ENCODE measurements around the gene GPATCH3. TPM values are rescaled to one million over a fixed set of nuclear protein-coding genes. Genes with fewer than 3 reads are reported as not detected.
A peak's percentile ranks its signal among the peaks of the same experiment; 100 is the strongest.
"Not testable (repeated sequence)": the region's sequence is repeated elsewhere in the genome, so short reads cannot be mapped to it uniquely, and the experiment has no call there.

The GPATCH3 gene, protein sequence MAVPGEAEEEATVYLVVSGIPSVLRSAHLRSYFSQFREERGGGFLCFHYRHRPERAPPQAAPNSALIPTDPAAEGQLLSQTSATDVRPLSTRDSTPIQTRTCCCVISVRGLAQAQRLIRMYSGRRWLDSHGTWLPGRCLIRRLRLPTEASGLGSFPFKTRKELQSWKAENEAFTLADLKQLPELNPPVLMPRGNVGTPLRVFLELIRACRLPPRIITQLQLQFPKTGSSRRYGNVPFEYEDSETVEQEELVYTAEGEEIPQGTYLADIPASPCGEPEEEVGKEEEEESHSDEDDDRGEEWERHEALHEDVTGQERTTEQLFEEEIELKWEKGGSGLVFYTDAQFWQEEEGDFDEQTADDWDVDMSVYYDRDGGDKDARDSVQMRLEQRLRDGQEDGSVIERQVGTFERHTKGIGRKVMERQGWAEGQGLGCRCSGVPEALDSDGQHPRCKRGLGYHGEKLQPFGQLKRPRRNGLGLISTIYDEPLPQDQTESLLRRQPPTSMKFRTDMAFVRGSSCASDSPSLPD
- 11.8 TPM for total RNA-seq

DNA sequence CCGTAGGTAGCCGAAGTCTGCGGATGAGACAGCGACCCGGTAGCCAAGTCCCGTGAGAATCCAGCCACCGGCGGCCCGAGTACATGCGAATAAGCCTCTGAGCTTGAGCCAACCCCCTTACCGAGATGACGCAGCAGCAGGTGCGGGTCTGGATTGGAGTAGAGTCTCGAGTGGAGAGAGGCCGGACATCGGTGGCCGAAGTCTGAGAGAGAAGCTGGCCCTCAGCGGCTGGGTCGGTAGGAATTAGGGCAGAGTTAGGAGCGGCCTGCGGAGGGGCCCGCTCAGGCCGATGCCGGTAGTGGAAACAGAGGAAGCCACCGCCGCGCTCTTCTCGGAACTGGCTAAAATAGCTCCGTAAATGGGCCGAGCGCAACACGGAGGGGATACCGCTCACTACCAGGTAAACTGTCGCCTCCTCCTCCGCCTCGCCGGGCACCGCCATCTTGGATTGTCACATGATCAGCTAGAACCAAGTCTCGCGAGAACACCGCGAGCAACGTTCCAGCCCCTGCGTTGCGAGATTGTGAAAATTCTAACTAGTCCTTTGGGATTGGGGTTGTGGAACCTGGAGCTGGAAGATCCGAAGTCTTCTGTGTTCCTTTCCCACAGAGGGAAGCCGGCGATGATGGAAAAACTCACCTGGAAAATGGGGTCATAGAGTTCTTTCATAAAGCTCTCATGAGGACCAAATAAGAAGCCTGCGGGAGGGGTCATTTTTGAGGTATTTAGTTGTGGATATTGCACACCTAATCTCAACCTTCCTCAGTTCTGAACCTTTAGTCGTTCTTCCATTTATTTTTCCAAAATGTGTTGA lies at the start of gene GPATCH3:
Gene GPATCH3, minus strand, starts transcription at position 467 of the 814 bp plus-strand sequence. Its CDS starts 25 bp downstream, at position 442.
- no peaks in the 10 kb centered on the region for H3K27me3 ChIP-seq (ENCODE audit: insufficient read depth, low read length)
- no peaks in the 10 kb centered on the region for H3K9me3 ChIP-seq (ENCODE audit: low read depth, low read length)
- H3K4me3 ChIP-seq (ENCODE audit: low read length) = peak within 1 kb of the TSS; percentile 71
- peaks cover 26% of the 10 kb centered on the region for H3K4me1 ChIP-seq (ENCODE audit: insufficient read depth, low read length)

DNA sequence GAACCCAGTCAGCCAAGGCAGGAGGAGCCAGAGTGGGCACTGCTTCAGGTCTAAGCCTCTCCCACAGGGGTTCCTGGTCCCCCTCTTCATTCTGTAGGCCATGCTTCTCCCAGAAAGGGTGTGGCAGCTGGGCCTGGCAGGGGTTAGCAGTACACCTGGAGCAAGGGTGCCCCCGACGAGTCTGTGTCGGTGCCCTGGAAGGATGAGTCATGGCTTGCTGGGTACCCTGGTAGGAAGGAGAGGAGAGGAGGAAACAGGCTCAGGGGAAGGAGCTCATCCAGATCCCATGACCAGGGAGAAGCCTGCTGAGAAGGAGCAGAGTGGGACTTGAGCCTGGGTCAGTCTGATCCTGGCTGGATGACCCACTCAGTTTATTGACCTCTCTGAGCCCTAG lies 49.7 kb upstream of the GPATCH3 start:
- Histone ChIP-seq H3K4me1 (ENCODE audit: insufficient read depth, low read length) (no peaks in the 10 kb centered on the region), H3K9me3 (ENCODE audit: low read depth, low read length) (no peaks in the 10 kb centered on the region)

DNA sequence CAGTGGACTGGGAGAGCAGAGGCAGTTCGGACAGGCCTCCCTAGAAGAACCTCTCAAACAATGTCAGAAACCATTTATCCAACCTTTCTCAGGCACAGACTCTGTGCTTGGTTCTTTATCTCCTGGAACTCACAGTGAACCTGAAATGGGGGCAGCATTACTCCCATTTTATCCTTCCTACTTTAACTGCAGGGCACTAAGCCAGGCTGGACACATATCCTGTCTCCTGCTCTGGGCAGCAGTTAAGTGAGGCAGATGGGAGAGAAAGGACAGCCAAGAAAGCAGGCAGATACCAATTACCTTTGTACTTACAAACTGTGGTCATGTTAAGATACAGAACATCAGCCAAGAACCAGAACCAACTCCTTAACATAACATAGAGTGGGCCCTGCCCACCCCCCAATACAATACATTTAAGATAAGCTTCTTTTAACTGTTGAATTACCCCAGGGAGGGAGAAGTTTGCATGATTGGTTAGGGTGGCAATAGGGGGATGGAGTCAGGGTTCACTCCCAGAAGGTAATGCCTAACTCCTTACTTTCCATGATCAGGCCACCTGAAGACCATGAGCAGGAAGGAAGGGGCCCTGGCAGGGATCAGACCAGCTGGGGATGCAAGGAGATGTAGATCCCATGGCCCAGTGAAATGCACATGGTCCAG lies 49.1 kb upstream of the GPATCH3 start:
- no peak overlapping the region for H3K4me3 ChIP-seq (ENCODE audit: low read length)
- H3K9me3 ChIP-seq (ENCODE audit: low read depth, low read length) = no peaks in the 10 kb centered on the region
- no peaks in the 10 kb centered on the region for H3K4me1 ChIP-seq (ENCODE audit: insufficient read depth, low read length)
- H3K27me3 ChIP-seq (ENCODE audit: insufficient read depth, low read length) = no peaks in the 10 kb centered on the region

More for the DNA sequence above, 49.7 kb upstream of the GPATCH3 start:
- Histone ChIP-seq H3K27me3 (ENCODE audit: insufficient read depth, low read length) (no peaks in the 10 kb centered on the region), H3K4me3 (ENCODE audit: low read length) (no peak overlapping the region)

DNA sequence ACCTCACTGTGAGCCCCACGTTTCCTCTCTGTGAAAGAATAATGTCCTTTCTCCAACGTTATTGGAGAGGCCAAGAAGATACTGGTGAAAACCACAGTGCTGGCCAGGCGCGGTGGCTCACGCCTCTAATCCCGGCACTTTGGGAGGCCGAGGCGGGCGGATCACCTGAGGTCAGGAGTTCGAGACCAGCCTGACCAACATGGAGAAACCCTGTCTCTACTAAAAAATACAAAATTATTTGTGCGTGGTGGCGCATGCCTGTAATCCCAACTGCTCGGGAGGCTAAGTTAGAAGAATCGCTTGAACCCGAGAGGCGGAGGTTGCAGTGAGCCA lies 48.4 kb upstream of the GPATCH3 start:
- H3K27me3 ChIP-seq (ENCODE audit: insufficient read depth, low read length) = not testable (repeated sequence)

DNA sequence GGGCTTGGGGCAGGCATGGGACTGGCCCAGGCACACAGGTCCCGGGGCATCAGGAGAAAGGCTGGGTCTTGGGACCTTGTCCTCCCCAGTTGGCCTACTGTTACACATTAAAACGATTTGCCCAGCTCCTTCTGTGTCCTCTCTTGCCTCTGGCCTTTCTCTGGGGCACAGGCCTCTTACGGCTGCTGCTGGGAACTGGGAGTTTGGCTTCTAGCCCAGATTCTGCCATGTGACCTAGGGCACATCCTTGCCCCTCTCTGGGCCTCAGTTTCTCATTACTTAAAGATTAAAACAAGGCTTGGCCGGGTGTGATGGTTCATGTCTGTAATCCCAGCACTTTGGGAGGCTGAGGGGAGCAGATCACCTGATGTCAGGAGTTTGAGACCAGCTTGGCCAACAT lies 46.0 kb upstream of the GPATCH3 start:
- Histone ChIP-seq H3K4me1 (ENCODE audit: insufficient read depth, low read length) (no peaks in the 10 kb centered on the region), H3K9me3 (ENCODE audit: low read depth, low read length) (no peaks in the 10 kb centered on the region), H3K4me3 (ENCODE audit: low read length) (no peak overlapping the region), H3K27me3 (ENCODE audit: insufficient read depth, low read length) (no peaks in the 10 kb centered on the region)

More for the DNA sequence above, 48.4 kb upstream of the GPATCH3 start:
- H3K4me3 ChIP-seq (ENCODE audit: low read length); H3K9me3 ChIP-seq (ENCODE audit: low read depth, low read length); H3K4me1 ChIP-seq (ENCODE audit: insufficient read depth, low read length): not testable (repeated sequence)

DNA sequence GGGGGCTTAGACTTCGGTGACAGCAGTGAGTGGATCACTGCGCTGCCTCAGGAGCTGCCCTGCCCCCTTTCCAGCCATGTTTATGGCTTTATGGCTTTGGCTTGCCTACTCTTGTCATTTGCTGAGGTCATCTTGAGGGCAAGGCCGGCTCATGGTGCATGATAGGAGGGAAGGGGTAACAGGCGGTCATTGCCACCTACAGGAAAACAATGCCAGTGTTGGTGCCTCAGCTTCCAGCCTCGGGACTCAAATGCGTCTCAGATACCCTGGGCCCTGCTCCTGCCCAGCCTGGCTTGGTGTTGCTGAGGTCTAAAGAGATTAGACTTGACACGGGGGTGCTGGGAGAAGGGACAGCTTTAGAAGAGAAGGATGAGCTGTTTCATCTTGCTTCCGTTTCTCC lies 45.5 kb upstream of the GPATCH3 start:
- Histone ChIP-seq H3K9me3 (ENCODE audit: low read depth, low read length) (no peaks in the 10 kb centered on the region), H3K27me3 (ENCODE audit: insufficient read depth, low read length) (no peaks in the 10 kb centered on the region), H3K4me3 (ENCODE audit: low read length) (no peak overlapping the region), H3K4me1 (ENCODE audit: insufficient read depth, low read length) (no peaks in the 10 kb centered on the region)

DNA sequence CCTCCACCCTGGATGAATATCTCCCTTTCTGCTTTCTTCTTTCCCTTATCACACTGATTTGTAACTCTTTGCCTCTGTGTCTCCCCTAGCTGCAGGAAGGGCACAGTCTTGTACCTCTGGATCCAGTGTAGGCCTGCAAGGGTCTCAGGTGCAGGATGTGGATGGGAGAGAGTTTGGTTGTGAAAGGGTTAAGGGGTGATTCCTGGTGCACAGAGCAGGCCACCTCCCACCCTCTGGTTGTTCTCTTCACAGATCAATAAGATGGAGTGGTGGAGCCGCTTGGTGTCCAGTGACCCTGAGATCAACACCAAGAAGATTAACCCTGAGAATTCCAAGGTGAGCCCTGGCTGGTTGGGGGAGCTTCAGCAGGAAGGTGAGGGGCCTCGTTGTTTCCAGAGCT lies 44.9 kb upstream of the GPATCH3 start:
- H3K27me3 ChIP-seq (ENCODE audit: insufficient read depth, low read length) = no peaks in the 10 kb centered on the region

DNA sequence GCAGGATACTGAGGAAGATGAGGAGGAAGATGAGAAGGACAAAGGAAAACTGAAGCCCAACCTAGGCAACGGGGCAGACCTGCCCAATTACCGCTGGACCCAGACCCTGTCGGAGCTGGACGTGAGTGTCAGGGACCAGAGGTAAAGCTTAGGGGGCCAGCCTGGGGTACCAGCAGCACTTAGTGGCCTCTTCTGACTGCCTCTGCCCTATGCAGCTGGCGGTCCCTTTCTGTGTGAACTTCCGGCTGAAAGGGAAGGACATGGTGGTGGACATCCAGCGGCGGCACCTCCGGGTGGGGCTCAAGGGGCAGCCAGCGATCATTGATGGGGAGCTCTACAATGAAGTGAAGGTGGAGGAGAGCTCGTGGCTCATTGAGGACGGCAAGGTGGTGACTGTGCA lies 42.4 kb upstream of the GPATCH3 start:
- H3K4me1 ChIP-seq (ENCODE audit: insufficient read depth, low read length) = no peaks in the 10 kb centered on the region
- no peaks in the 10 kb centered on the region for H3K9me3 ChIP-seq (ENCODE audit: low read depth, low read length)
- no peak overlapping the region for H3K4me3 ChIP-seq (ENCODE audit: low read length)
- no peaks in the 10 kb centered on the region for H3K27me3 ChIP-seq (ENCODE audit: insufficient read depth, low read length)

More for the DNA sequence above, 44.9 kb upstream of the GPATCH3 start:
- no peak overlapping the region for H3K4me3 ChIP-seq (ENCODE audit: low read length)
- no peaks in the 10 kb centered on the region for H3K4me1 ChIP-seq (ENCODE audit: insufficient read depth, low read length)
- no peaks in the 10 kb centered on the region for H3K9me3 ChIP-seq (ENCODE audit: low read depth, low read length)

DNA sequence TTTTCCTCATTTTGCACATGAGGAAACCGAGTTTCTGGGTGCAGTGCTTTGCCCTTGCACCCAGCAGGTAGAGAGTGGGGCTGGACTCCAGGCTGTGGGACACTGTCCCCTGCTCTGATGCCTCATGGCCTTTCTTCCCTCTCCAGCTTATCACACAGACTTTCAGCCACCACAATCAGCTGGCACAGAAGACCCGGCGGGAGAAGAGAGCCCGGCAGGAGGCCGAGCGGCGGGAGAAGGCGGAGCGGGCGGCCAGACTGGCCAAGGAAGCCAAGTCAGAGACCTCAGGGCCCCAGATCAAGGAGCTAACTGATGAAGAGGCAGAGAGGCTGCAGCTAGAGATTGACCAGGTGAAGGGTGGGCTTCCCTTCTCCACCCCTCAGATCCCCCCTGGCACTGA lies 41.0 kb upstream of the GPATCH3 start:
- no peaks in the 10 kb centered on the region for H3K27me3 ChIP-seq (ENCODE audit: insufficient read depth, low read length)
- H3K9me3 ChIP-seq (ENCODE audit: low read depth, low read length) = no peaks in the 10 kb centered on the region
- no peak overlapping the region for H3K4me3 ChIP-seq (ENCODE audit: low read length)
- no peaks in the 10 kb centered on the region for H3K4me1 ChIP-seq (ENCODE audit: insufficient read depth, low read length)

DNA sequence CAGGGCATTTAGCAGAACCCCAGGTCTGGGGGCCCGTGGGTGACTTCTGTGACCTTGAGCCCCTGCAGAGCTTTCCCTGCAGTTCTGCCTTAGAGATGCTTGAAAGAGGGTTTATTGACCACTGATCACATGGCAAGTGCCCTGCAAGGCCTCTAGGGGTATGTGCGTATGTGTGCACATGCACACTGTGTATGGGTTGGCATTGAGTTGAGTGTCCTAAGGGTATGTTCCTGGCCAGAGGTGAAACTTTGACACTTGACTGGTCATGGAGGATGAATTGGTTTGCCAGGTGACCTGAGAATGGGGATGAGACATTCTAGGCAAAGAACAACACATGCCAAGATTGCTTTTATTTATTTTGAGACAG lies 38.4 kb upstream of the GPATCH3 start:
- no peaks in the 10 kb centered on the region for H3K9me3 ChIP-seq (ENCODE audit: low read depth, low read length)
- H3K27me3 ChIP-seq (ENCODE audit: insufficient read depth, low read length) = no peaks in the 10 kb centered on the region
- H3K4me3 ChIP-seq (ENCODE audit: low read length) = no peak overlapping the region
- H3K4me1 ChIP-seq (ENCODE audit: insufficient read depth, low read length) = no peaks in the 10 kb centered on the region

DNA sequence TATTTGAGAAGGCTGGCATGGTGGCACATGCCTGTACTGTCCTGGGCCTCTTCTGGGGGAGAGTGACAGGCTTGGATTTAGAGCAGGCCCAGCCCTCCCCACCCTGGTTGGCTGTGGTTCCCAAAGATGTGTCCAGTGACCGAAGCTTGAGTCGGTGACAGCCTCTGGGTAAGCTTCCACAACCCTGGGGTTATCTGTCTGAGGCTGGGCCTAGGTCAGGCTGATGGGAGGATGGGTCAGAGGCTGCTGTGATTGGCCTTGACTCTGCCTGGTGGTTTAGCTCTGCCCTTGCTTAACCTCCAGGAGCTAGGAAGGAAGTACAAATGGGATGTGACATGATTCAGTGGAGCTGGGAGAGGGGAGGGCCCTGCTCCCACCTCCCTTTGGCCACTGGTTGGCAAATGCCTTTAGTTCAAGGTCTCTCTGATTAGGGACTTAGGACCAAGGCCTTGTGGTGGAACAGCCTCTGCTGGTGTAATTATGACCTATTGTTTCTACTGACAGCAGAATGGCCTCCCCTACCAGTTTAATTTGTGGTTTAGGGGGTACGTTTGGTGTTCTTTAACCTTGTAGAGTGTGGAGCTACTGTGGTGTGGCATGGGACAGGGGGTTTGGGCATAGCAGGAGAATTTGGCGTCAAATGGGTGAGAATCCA lies 37.9 kb upstream of the GPATCH3 start:
- no peak overlapping the region for H3K4me3 ChIP-seq (ENCODE audit: low read length)
- no peaks in the 10 kb centered on the region for H3K9me3 ChIP-seq (ENCODE audit: low read depth, low read length)
- no peaks in the 10 kb centered on the region for H3K4me1 ChIP-seq (ENCODE audit: insufficient read depth, low read length)
- no peaks in the 10 kb centered on the region for H3K27me3 ChIP-seq (ENCODE audit: insufficient read depth, low read length)

DNA sequence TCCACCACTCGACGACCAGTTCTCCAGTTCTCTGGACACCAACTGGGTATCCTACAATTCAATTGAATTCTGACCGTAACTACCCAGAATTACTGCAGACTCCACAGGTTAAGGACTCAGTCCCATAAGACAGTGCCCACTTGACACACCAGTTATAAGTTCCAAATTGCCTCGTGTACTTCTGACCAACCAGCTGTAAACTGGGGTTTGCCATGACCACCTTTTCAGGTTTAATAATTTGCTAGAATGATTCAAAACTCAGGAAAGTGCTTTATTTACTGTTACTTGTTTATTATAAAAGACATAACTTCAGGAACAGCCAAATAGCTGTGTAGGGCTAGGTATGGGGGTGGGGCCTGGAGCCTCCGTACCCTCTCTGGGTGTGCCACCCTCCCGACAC lies 36.6 kb upstream of the GPATCH3 start:
- peaks cover 11% of the 10 kb centered on the region for H3K4me1 ChIP-seq (ENCODE audit: insufficient read depth, low read length)
- H3K9me3 ChIP-seq (ENCODE audit: low read depth, low read length) = no peaks in the 10 kb centered on the region
- no peak overlapping the region for H3K4me3 ChIP-seq (ENCODE audit: low read length)
- H3K27me3 ChIP-seq (ENCODE audit: insufficient read depth, low read length) = no peaks in the 10 kb centered on the region

DNA sequence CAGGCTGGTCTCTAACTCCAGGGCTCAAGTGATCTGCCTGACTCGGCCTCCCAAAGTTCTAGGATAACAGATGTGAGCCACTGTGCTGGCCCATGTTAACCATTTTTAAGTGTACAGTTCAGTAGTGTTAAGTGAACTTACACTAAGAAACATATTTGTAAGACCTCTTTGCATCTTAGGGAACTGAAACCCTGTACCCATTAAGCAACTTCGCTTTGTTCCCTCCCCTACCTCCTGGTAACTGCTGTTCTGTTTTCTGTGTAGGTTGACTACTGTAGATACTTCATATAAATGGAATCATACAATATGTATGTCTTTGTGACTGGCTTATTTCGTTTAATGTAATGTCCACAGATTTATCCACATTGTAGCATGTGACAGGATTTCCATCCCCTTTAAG lies 32.3 kb upstream of the GPATCH3 start:
- Histone ChIP-seq H3K9me3 (ENCODE audit: low read depth, low read length) (no peaks in the 10 kb centered on the region), H3K4me3 (ENCODE audit: low read length) (no peak overlapping the region), H3K4me1 (ENCODE audit: insufficient read depth, low read length) (peaks cover 11% of the 10 kb centered on the region), H3K27me3 (ENCODE audit: insufficient read depth, low read length) (no peaks in the 10 kb centered on the region)

DNA sequence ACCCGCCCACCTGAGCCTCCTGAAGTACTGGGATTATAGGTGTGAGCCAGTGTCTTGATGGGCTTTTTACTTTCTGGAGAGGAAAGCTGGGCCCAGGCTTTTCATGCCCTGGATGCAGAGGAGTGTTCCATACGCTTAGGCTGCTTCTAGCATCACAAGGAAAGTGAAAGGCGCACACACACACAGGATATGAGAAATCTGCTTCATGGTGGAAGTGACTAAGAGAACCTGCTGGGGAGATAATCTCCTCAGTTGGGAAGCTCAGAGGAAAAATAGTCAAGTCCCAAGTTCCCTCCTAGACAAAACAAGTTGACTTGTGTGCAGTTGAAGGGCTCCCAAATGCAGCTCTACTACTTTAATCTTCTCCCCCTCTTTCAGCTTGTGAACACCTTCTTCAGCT lies 23.4 kb upstream of the GPATCH3 start:
- H3K9me3 ChIP-seq (ENCODE audit: low read depth, low read length) = no peaks in the 10 kb centered on the region
- H3K27me3 ChIP-seq (ENCODE audit: insufficient read depth, low read length) = no peaks in the 10 kb centered on the region

DNA sequence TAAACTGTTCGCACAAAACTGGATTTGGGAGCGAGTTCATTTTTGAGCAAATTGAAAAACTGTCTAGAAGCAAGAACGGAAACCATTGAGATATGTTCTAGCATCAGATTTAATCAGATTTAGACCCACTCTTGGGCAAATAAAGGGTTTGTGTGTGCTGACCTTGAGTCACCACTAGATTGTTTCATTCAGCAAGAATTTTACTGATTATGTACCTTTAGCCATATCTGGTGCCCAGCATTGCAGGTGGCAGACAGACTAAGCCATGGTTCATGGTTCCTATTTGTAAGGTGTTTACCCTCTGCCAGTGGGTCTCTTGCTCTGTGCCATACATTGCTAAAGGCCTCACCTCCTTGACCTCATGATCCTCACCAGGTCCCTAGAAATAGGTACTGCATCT lies 22.6 kb upstream of the GPATCH3 start:
- H3K27me3 ChIP-seq (ENCODE audit: insufficient read depth, low read length) = no peaks in the 10 kb centered on the region
- no peaks in the 10 kb centered on the region for H3K9me3 ChIP-seq (ENCODE audit: low read depth, low read length)
- peaks cover 24% of the 10 kb centered on the region for H3K4me1 ChIP-seq (ENCODE audit: insufficient read depth, low read length)
- H3K4me3 ChIP-seq (ENCODE audit: low read length) = no peak overlapping the region

More for the DNA sequence above, 23.4 kb upstream of the GPATCH3 start:
- Histone ChIP-seq H3K4me1 (ENCODE audit: insufficient read depth, low read length) (peaks cover 24% of the 10 kb centered on the region), H3K4me3 (ENCODE audit: low read length) (no peak overlapping the region)
